Pons (tissue), 1 donor: ENCODE measurements around the gene C9orf72.
"Not testable (repeated sequence)": the region's sequence is repeated elsewhere in the genome, so short reads cannot be mapped to it uniquely, and the experiment has no call there.

Source experiments
- DNase-seq: peaks from one replicate; pipeline ENCODE4 v3.0.0-alpha.2; 2016; ENCODE audit warnings: low spot score

The C9orf72 gene, protein sequence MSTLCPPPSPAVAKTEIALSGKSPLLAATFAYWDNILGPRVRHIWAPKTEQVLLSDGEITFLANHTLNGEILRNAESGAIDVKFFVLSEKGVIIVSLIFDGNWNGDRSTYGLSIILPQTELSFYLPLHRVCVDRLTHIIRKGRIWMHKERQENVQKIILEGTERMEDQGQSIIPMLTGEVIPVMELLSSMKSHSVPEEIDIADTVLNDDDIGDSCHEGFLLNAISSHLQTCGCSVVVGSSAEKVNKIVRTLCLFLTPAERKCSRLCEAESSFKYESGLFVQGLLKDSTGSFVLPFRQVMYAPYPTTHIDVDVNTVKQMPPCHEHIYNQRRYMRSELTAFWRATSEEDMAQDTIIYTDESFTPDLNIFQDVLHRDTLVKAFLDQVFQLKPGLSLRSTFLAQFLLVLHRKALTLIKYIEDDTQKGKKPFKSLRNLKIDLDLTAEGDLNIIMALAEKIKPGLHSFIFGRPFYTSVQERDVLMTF

GRCh38 chr9:27572918-27573633, at the start of gene C9orf72:
C9orf72 (minus strand) TSS chr9:27573481; CDS start chr9:27567120, 6,361 bp downstream.
- no peak for DNase-seq

GRCh38 chr9:27622693-27623340, 49.5 kb upstream of the C9orf72 start:
- peak; percentile 31 for DNase-seq

DNA sequence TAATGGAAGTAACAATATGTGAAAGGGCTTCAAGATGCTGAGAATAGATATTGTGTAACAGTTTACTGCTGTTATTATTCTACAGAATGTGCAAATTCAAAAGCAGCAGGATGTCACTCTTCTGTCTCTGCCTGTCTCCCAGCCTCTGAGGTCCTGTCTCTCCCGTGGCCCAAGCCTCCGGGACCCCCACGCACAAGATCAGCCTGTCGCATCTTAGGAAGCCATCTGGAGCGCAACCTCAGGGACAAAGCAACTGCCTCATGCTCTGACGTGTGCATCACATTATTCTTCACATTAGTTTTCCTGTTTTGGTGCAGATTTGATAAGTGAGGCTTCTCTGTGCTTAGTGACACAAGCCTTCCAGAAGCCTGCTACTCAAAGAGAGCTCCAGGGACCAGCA, 46.5 kb upstream of the C9orf72 start:
- no peak for DNase-seq

GRCh38 chr9:27618066-27618465, 44.8 kb upstream of the C9orf72 start:
- no peak for DNase-seq

DNA sequence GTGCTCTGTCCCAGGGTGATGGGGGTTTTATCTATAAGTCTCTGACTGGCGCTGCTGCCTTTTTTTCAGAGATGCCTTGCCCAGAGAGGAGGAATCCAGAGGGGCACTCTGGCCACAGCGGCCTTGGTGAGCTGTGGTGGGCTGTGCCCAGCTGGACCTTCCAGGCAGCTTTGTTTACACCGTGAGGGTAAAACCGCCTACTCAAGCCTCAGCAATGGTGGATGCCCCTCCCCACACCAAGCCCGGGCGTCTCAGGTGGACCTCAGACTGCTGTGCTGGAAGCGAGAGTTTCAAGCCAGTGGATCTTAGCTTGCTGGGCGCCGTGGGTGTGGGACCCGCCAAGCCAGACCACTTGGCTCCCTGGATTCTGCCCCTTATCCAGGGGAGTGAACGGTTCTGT, 41.3 kb upstream of the C9orf72 start:
- DNase-seq = no peak

DNA sequence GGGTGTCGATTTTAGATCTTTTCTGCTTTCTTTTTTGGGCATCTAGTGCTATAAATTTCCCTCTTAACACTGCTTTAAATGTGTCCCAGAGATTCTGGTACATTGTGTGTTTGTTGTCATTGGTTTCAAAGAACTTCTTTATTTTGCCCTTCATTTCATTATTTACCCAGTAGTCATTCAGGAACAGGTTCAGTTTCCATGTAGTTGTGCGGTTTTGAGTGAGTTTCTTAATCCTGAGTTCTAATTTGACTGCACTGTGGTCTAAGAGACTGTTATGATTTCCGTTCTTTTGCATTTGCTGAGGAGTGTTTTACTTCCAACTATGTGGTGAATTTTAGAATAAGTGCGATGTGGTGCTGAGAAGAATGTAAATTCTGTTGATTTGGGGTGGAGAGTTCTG, 38.8 kb upstream of the C9orf72 start:
- DNase-seq = not testable (repeated sequence)

DNA sequence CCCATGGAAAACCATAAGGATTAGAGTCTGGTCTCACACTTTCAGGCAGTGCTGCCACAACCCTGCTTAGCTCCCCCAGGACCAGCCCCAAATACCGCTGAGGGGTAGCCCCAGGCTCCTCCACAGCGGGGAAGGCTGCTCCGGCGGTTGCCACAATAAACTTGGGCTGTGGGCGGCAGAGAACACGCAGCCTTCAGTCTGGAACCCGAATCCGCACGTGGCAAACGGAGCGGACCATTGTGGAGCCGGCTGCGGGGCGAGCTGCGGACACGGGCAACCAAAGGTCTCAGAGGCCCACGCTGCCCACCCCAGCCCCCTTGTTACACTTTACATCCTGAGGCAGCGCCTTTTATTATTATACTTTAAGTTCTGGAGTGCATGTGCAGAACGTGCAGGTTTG, 37.3 kb upstream of the C9orf72 start:
- DNase-seq = no peak

DNA sequence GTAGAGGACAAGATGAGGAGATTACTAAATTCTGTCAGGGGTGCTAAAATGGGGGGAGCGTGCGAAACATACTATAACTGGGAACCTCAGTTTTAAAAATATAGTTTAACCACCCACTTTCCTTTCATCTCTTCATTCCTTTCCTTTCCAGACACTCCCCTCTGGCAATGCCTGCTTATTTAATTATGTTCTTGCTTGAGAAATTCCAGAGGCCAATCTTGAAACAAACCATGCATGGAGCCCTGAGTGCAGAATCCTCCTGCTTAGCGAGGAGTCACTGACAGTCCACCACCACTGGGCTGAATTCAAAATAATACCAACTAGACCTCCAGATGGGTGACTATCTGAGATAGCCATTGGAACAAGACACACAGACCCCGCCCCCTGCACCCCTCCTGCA, 29.7 kb upstream of the C9orf72 start:
- DNase-seq = no peak

GRCh38 chr9:27602142-27602861, 29.0 kb upstream of the C9orf72 start:
- DNase-seq = no peak

- DNase-seq = no peak
Measured at GRCh38 chr9:27601396-27601795, 28.1 kb upstream of the C9orf72 start.

- DNase-seq = no peak
Measured at GRCh38 chr9:27600256-27600655, 27.0 kb upstream of the C9orf72 start.

DNA sequence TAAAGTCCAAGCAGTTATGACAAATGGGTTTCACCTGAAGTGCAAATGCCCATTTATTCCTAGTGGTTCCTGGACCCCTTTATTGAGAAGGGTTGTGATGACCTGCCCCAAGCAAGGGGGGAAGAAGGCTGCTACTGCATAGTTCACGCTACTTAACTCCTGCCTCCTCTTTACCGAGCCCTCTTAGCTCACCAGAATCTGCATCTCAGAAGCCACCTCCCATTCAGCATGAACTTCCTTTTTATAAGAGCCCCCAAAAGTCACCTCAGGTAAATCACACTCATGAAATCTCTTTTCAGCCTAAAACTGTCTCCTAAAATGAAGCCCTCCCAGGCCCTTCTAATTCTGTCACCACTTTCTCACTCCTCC, 26.6 kb upstream of the C9orf72 start:
- DNase-seq = no peak

DNA sequence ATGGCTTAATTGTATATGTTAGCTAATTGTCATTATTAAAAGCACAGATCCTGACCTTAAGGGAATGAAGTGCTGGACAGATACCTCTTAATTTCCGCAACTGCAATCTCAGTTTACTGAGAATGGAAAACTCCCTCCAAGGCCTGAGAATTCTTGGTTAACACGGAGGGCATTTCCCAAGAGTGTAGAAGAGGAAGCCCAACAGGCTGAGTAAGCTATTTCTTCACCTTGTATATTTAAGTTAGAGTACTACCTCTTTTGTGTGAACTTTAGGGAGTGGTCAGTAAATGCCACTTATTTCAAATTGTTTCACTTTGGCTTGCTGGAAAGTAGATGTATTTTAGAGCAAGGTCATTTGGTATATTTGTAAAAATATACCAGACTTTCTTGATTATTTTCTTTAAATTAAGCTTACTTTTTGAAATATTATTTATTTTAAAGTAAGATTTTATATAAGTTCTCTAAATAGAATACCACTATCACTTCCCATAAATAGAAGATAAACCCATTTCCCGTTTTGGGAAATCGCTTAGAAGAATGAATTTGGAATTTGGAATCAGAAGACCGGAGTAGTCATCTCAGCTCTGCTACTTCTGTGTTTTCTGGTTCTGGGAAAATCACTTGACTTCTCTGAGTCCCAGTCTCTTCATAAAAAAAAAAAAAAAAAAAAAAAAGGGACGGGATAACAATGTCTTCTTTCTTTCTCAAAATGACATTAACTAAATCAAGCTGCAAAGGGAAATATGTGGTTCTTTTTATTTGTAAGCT, 26.0 kb upstream of the C9orf72 start:
- peak; percentile 74 for DNase-seq

DNA sequence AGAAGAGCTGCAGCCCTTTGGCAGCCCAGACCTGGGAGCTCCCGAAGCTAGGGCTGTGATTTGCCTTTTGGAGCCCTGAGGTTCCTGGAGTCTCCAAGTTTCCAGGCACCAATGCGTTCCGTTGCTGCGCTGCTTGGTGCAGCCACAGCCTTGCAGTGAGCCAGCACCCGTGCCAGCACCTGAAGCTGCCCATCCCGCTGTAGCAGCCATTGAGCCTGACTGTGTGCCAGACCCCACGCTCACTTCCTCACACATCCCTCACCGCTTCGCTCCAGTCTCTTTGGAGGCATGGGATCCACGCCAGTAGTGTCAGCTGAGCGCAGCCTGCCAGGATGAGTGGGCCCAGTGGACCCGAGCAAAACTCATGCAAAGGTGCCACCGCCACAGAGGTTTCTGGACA, 22.5 kb upstream of the C9orf72 start:
- no peak for DNase-seq

- no peak for DNase-seq
Measured at GRCh38 chr9:27591672-27592071, 18.4 kb upstream of the C9orf72 start.

GRCh38 chr9:27591093-27591492, 17.8 kb upstream of the C9orf72 start:
- DNase-seq = no peak

- DNase-seq = no peak
Measured at GRCh38 chr9:27590651-27591050, 17.4 kb upstream of the C9orf72 start.

- no peak for DNase-seq
Measured at GRCh38 chr9:27589462-27589861, 16.2 kb upstream of the C9orf72 start.

DNA sequence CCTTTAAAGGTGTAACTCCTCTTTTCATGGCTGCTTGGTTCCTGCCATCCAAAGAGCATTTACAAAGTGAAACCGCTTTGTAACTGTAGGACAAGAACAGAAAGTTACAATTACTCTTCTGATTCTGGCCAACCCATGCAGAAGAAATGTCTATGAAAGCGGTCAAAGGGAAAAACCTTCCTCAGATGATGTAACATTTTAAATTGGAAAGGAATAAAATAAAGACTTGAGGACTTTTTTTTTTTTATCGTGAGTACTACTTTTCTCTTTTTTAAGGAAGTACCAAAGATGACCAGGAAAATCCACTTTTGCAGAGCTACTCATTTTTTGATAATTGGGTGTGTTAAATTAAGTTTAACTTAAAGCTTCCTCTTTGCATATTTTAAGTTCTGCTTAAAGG, 13.0 kb upstream of the C9orf72 start:
- DNase-seq = no peak

DNA sequence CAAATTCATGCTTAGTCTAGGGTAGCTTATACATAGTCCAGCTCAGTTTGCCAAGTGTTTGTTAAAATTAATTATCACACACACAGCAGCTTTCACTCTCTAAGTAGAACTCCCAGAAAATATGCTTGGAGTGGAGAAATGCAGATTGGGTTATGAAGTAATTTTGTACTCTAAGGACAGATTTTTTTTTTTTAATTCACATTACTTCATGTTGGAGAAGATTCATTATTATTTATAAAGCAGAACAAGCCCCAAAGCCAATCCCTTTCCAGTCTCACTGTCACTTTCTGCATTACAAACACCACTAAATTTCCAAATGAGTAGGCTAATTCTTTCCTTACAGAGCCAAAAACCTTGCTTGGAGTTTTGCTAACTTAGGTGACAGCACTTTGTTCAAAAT, 11.7 kb upstream of the C9orf72 start:
- no peak for DNase-seq

- DNase-seq = no peak
Measured at GRCh38 chr9:27582794-27583193, 9.5 kb upstream of the C9orf72 start.
